IPS DF 4.7 (cell line): ENCODE data around the gene CDH19.

ENCODE experiments used
- DNase-seq: peaks from one replicate; pipeline ENCODE4 v3.0.0-alpha.2; 2013; ENCODE audit warnings: low spot score; ENCODE audit errors: extremely low read depth

Gene CDH19

DNA sequence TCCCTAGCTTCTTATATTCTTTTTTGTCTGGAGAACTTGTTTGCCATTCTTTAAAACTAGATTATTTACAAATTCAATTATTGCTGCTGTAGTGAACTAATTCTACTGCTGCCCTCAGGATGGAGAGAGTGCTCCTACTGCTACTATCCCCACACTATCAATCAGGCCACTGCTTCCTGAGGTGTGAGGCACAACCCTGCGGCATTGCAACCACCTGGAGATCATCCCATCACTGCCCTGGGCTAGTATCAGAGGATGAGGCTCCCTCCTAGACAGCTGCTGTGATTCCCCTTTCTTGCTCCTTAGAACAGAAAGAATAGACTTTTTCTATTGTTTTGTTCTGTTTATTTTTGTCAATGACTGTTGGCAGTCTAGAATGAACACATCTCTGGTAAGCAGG is 146.6 kb downstream of the CDH19 start:
- DNase-seq: no peak
